ENCODE results near the gene MISP. TPM values are rescaled to one million over a fixed set of nuclear protein-coding genes. Genes with fewer than 3 reads are reported as not detected.

The MISP gene
- total RNA-seq, 4 donors from 2014 or later: 0.11 to 1.3 (median 1.0) TPM; not detected in 1

- DNase-seq: no peak
- 95 to 96% methylated on average over 12 to 13 of the region's 50 CpGs for WGBS, 2 donors
- intact Hi-C loops (cut with DNase I): no loop called here
- Histone ChIP-seq H3K27ac (no peak overlapping the region), H3K9me3 (peaks cover 0 to 11% (median 8%) of the 10 kb centered on the region in 3 donors), H3K27me3 (peaks cover 0 to 6% (median 0%) of the 10 kb centered on the region in 4 donors), H3K4me1 (peaks cover 0 to under 1% (median 0%) of the 10 kb centered on the region in 3 donors), H3K4me3 (no peak overlapping the region), H3K36me3 (no peaks in the 10 kb centered on the region)
- TF ChIP-seq POLR2A (IDR thresholded peaks at IDR 0.05): no peak
- TF ChIP-seq CTCF (IDR thresholded peaks at IDR 0.05): no peak
Measured at GRCh38 chr19:757811-758668, 7.1 kb downstream of the MISP start.

- Histone ChIP-seq H3K4me3 (no peak overlapping the region), H3K36me3 (no peaks in the 10 kb centered on the region), H3K27me3 (peaks cover 0 to 10% (median 0%) of the 10 kb centered on the region in 4 donors), H3K4me1 (no peaks in the 10 kb centered on the region), H3K27ac (no peak overlapping the region), H3K9me3 (peaks cover 0 to 9% (median 7%) of the 10 kb centered on the region in 3 donors)
- 90 to 92% methylated on average over 2 to 7 of the region's 10 CpGs for WGBS, 2 donors
- TF ChIP-seq CTCF (IDR thresholded peaks at IDR 0.05): no peak
- TF ChIP-seq POLR2A (IDR thresholded peaks at IDR 0.05): no peak
- intact Hi-C loops (cut with DNase I): loop anchor here (10.0 kb wide), 1 partner anchor 212 kb away; no protein-coding TSS in a partner anchor
- DNase-seq: no peak
Measured at GRCh38 chr19:763181-763580, 12.3 kb downstream of the MISP start.

GRCh38 chr19:763869-764268, 13.0 kb downstream of the MISP start:
- H3K4me1 ChIP-seq: no peaks in the 10 kb centered on the region

GRCh38 chr19:764301-764700, 13.4 kb downstream of the MISP start:
- 60 to 81% methylated on average over 1 to 6 of the region's 12 CpGs for WGBS, 2 donors
- intact Hi-C loops (cut with DNase I): loop anchor here (10.0 kb wide), 1 partner anchor 210 kb away; no protein-coding TSS in a partner anchor

More at GRCh38 chr19:763869-764268, 13.0 kb downstream of the MISP start:
- DNase-seq: no peak
- intact Hi-C loops (cut with DNase I): loop anchor here (10.0 kb wide), 1 partner anchor 211 kb away; no protein-coding TSS in a partner anchor
- Histone ChIP-seq H3K36me3 (no peaks in the 10 kb centered on the region), H3K27me3 (peaks cover 0 to 14% (median 0%) of the 10 kb centered on the region in 4 donors), H3K4me3 (no peak overlapping the region), H3K9me3 (peaks cover 0 to 3% (median 0%) of the 10 kb centered on the region in 3 donors), H3K27ac (no peak overlapping the region)
- TF ChIP-seq CTCF (IDR thresholded peaks at IDR 0.05) (no peak), POLR2A (IDR thresholded peaks at IDR 0.05) (no peak)
- 82 to 90% methylated on average over 2 of the region's 6 CpGs for WGBS, 2 donors

More at GRCh38 chr19:764301-764700, 13.4 kb downstream of the MISP start:
- H3K27me3 ChIP-seq: peaks cover 0 to 15% (median 0%) of the 10 kb centered on the region in 4 donors
- TF ChIP-seq POLR2A (IDR thresholded peaks at IDR 0.05): no peak
- no peak for TF ChIP-seq CTCF (IDR thresholded peaks at IDR 0.05)
- no peaks in the 10 kb centered on the region for H3K4me1 ChIP-seq
- no peak overlapping the region for H3K4me3 ChIP-seq
- DNase-seq: no peak
- no peaks in the 10 kb centered on the region for H3K36me3 ChIP-seq
- no peaks in the 10 kb centered on the region for H3K9me3 ChIP-seq
- H3K27ac ChIP-seq: no peak overlapping the region
